Smooth muscle cell (in vitro differentiated cells): ENCODE data around the gene EDARADD. TPM values are rescaled to one million over a fixed set of nuclear protein-coding genes. Genes with fewer than 3 reads are reported as not detected.

Experiments
- DNase-seq: peaks from one replicate; lab custom pipeline; 2025; ENCODE audit not compliant: unreplicated experiment; lab: John Stamatoyannopoulos, UW
- H2AFZ ChIP-seq: fragments of 200-600 bp; sonication (generic); 2 replicates; pipeline ENCODE4 v1.6.0; 2016; ENCODE audit warnings: antibody characterized with exemption, low read depth, mild to moderate bottlenecking
- H3F3A ChIP-seq: fragments of 200-600 bp; sonication (generic); 2 replicates; pipeline ENCODE4 v1.6.0; 2017; ENCODE audit warnings: antibody characterized with exemption, low read depth
- H3K27ac ChIP-seq: fragments of 200-600 bp; sonication (generic); 2 replicates; pipeline ENCODE4 v1.5.1; 2016; ENCODE audit warnings: low read depth, mild to moderate bottlenecking
- H3K27me3 ChIP-seq: fragments of 200-600 bp; sonication (generic); 2 replicates; pipeline ENCODE4 v1.6.1; 2016; ENCODE audit warnings: low read depth, mild to moderate bottlenecking
- H3K36me3 ChIP-seq: fragments of 200-600 bp; sonication (generic); 2 replicates; pipeline ENCODE4 v1.5.1; 2016; ENCODE audit warnings: low read depth
- H3K4me1 ChIP-seq: fragments of 200-600 bp; sonication (generic); 2 replicates; pipeline ENCODE4 v1.5.1; 2016; ENCODE audit warnings: low read depth
- H3K4me2 ChIP-seq: fragments of 200-600 bp; sonication (generic); 2 replicates; pipeline ENCODE4 v1.6.0; 2016; ENCODE audit warnings: mild to moderate bottlenecking
- H3K4me3 ChIP-seq: fragments of 200-600 bp; sonication (generic); 2 replicates; pipeline ENCODE4 v1.5.1; 2016; ENCODE audit warnings: mild to moderate bottlenecking
- H3K79me2 ChIP-seq: fragments of 200-600 bp; sonication (generic); 2 replicates; pipeline ENCODE4 v1.6.0; 2016; ENCODE audit warnings: low read depth, mild to moderate bottlenecking
- H3K9ac ChIP-seq: fragments of 200-600 bp; sonication (generic); 2 replicates; pipeline ENCODE4 v1.6.0; 2016; ENCODE audit warnings: low read depth
- H3K9me3 ChIP-seq: fragments of 200-600 bp; sonication (generic); replicated peaks from 2 replicates; pipeline ENCODE4 v1.5.1; 2016; ENCODE audit warnings: low read depth
- H4K20me1 ChIP-seq: fragments of 200-600 bp; sonication (generic); 2 replicates; pipeline ENCODE4 v1.6.0; 2016; ENCODE audit warnings: low read depth
- CTCF ChIP-seq: fragments of 200-600 bp; sonication (generic); IDR thresholded peaks from 2 replicates; pipeline ENCODE4 v1.5.1; 2017; ENCODE audit warnings: borderline replicate concordance, mild to moderate bottlenecking, antibody characterized with exemption; ENCODE audit not compliant: insufficient read depth, poor library complexity, severe bottlenecking
- WGBS: methylation state at CpG from one replicate; pipeline ENCODE4 v1.1.7; 2016; ENCODE audit warnings: low lambda C conversion rate; 5-methylcytosine and 5-hydroxymethylcytosine counted together
- polyA plus RNA-seq: library from polyadenylated mRNA; unstranded; fragments of >200 nt; fragmentation: Nextera tagmentation; extraction: Ambion mirVana; gene quantifications from 2 replicates; pipeline ENCODE4 v1.2.1, GENCODE V29; 2016
- total RNA-seq: library from RNA; depleted of rRNA; stranded (reverse); fragments of >200 nt; gene quantifications from 2 replicates; pipeline ENCODE4 v1.2.3, GENCODE V29; 2014

EDARADD gene
- total and polyA plus RNA-seq, 2 experiments from 2014 or later, result 5.8 to 7.7 TPM

DNA sequence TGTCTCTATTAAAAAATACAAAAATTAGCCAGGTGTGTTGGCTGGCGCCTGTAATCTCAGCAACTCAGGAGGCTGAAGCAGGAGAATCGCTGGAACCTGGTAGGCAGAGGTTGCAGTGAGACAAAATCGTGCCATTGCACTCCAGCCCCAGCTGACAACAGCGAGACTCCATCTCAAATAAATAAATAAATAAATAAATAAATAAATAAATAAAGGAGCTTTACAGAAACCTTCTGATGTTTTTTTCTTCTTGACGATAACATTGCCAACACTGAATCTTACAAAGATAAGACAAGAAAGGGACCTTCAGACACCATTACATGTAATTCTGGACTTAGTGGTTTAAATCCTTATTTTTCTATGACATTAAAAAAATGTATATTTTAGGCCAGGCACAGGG, 81.9 kb downstream of the EDARADD start:
- Histone ChIP-seq H3K9ac (no peak overlapping the region), H3K4me2 (no peak overlapping the region), H3F3A (no peaks in the 10 kb centered on the region), H3K4me3 (no peak overlapping the region), H2AFZ (no peak overlapping the region), H3K79me2 (no peaks in the 10 kb centered on the region), H3K9me3 (no peaks in the 10 kb centered on the region), H3K27me3 (no peaks in the 10 kb centered on the region), H3K27ac (no peak overlapping the region), H4K20me1 (no peaks in the 10 kb centered on the region), H3K36me3 (no peaks in the 10 kb centered on the region), H3K4me1 (no peaks in the 10 kb centered on the region)
- no peak for DNase-seq
- no peak for TF ChIP-seq CTCF
- 95% methylated on average over 5 of the region's 5 CpGs for WGBS

- H3K27ac ChIP-seq, result no peak overlapping the region
- no peak overlapping the region for H2AFZ ChIP-seq
- no peak for TF ChIP-seq CTCF
- 78% methylated on average over 5 of the region's 5 CpGs for WGBS
- H3K79me2 ChIP-seq, result no peaks in the 10 kb centered on the region
- H3K4me2 ChIP-seq, result no peak overlapping the region
- H3K4me3 ChIP-seq, result no peak overlapping the region
- H3K36me3 ChIP-seq, result no peaks in the 10 kb centered on the region
- no peak for DNase-seq
- H3K4me1 ChIP-seq, result no peaks in the 10 kb centered on the region
- H3F3A ChIP-seq, result no peaks in the 10 kb centered on the region
- H3K9me3 ChIP-seq, result no peaks in the 10 kb centered on the region
- H3K27me3 ChIP-seq, result no peaks in the 10 kb centered on the region
- no peak overlapping the region for H3K9ac ChIP-seq
- no peaks in the 10 kb centered on the region for H4K20me1 ChIP-seq
Measured at GRCh38 chr1:236480758-236481436, 86.8 kb downstream of the EDARADD start.

DNA sequence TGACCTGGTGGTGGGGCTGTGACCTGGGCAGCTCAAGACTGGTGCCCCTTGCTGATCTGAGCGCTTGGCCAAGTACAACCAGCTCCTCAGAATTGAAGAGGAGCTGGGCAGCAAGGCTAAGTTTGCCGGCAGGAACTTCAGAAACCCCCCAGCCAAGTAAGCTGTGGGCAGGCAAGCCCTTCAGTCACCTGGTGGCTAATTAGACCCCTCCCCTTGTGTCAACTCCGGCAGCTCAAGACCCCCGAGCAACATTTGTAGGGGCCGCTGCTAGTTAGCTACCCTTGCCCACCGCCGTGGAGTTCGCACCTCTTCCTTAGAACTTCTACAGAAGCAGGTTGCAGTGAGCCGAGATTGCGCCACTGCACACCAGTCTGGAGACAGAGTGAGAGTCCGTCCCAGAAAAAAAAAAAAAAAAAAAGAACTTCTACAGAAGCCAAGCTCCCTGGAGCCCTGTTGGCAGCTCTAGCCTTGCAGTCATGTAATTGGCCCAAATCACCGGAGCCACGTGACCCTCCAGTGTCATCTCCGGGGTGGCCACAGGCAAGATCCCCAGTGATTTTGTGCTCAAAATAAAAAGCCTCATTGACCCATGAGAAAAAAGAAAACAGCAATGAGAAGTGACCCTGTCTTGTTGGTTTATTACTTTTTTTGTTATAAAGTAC, 90.4 kb downstream of the EDARADD start:
- Histone ChIP-seq H3K4me1 (no peaks in the 10 kb centered on the region), H3K4me3 (no peak overlapping the region), H3K27ac (no peak overlapping the region), H4K20me1 (no peaks in the 10 kb centered on the region), H3K79me2 (no peaks in the 10 kb centered on the region), H3F3A (no peaks in the 10 kb centered on the region), H3K27me3 (no peaks in the 10 kb centered on the region), H3K9ac (no peak overlapping the region), H3K9me3 (no peaks in the 10 kb centered on the region), H3K4me2 (no peak overlapping the region), H2AFZ (no peak overlapping the region), H3K36me3 (no peaks in the 10 kb centered on the region)
- no peak for DNase-seq
- no peak for TF ChIP-seq CTCF
- 94% methylated on average over 14 of the region's 14 CpGs for WGBS
